HEK293 (cell line): ENCODE data around the gene KRT222.

Source experiments
- CTCF ChIP-seq: fragments of 450-650 bp; formaldehyde crosslinking; IDR thresholded peaks from 2 replicates; pipeline ENCODE4 v1.5.1; 2016; ENCODE audit warnings: missing biosample characterization, missing genetic modification characterization
- MYNN ChIP-seq: fragments of 450-650 bp; formaldehyde crosslinking; IDR thresholded peaks from 2 replicates; pipeline ENCODE4 v1.5.1; 2016; ENCODE audit warnings: missing biosample characterization, missing genetic modification characterization, borderline replicate concordance
- MZF1 ChIP-seq: fragments of 450-650 bp; formaldehyde crosslinking; IDR thresholded peaks from 2 replicates; pipeline ENCODE4 v1.5.1; 2017; ENCODE audit warnings: missing biosample characterization, missing genetic modification characterization, borderline replicate concordance
- SP3 ChIP-seq: fragments of 450-650 bp; formaldehyde crosslinking; IDR thresholded peaks from 2 replicates; pipeline ENCODE4 v1.5.1; 2016; ENCODE audit warnings: missing biosample characterization, missing genetic modification characterization
- ZBTB44 ChIP-seq: fragments of 450-650 bp; IDR thresholded peaks from 2 replicates; pipeline ENCODE4 v1.5.1; 2018; ENCODE audit warnings: missing biosample characterization, mild to moderate bottlenecking, missing genetic modification characterization
- ZNF132 ChIP-seq: fragments of 450-650 bp; formaldehyde crosslinking; IDR thresholded peaks from 2 replicates; pipeline ENCODE4 v1.5.1; 2017; ENCODE audit warnings: missing biosample characterization, missing genetic modification characterization, borderline replicate concordance
- ZNF18 ChIP-seq: fragments of 450-650 bp; formaldehyde crosslinking; IDR thresholded peaks from 2 replicates; pipeline ENCODE4 v1.5.1; 2016; ENCODE audit warnings: missing biosample characterization, missing genetic modification characterization
- ZNF248 ChIP-seq: fragments of 450-650 bp; formaldehyde crosslinking; IDR thresholded peaks from 2 replicates; pipeline ENCODE4 v1.5.1; 2017; ENCODE audit warnings: missing biosample characterization, missing genetic modification characterization
- ZNF274 ChIP-seq, 2 experiments: fragments of 200-500 bp in 1 of 2; fragments of 450-650 bp in 1 of 2; sonication (Bioruptor generic) in 1 of 2; formaldehyde crosslinking in 1 of 2; IDR thresholded peaks; 2 replicates each; pipeline versions ENCODE4 v1.5.1 to v1.6.1; 2014 to 2016; ENCODE audit warnings: borderline replicate concordance in 1 of 2, inconsistent platforms in 1 of 2, low read length in 1 of 2, missing biosample characterization in 1 of 2, missing genetic modification characterization in 1 of 2
- ZNF488 ChIP-seq: fragments of 450-650 bp; formaldehyde crosslinking; IDR thresholded peaks from 2 replicates; pipeline ENCODE4 v1.5.1; 2016; ENCODE audit warnings: missing biosample characterization, missing genetic modification characterization
- TF ChIP-seq, protein P1 (sequence below): fragments of 450-650 bp; IDR thresholded peaks from 2 replicates; pipeline ENCODE4 v1.5.1; 2018; ENCODE audit warnings: missing biosample characterization, missing genetic modification characterization

DNA sequence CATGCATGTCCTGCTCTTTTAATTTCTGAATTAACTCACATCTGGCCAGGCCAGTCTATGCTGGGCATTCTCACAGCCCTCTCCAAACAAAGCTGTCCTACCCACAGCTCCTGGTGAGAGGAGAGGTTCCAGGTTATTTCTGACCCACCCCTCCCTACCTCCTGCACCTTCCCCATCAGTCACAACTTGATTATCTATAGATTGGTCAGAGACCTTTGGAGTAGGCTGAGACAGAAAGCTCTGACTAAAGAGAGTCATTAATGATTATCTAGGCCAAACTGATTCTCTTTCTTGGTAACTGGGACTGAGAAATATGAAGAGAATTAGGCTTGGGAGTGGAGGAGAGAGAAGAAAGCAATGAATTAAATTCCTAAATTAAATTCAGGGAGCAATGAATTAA is 1.4 kb upstream of the KRT222 start:
- TF ChIP-seq ZBTB44 (tag by site-specific recombination) (no peak), ZNF18 (tag by site-specific recombination) (no peak), MZF1 (tag by site-specific recombination) (no peak), ZNF274 (IDR thresholded peaks at IDR 0.05; ENCODE audit: low read length) (no peak), ZNF274 (tag by site-specific recombination; IDR thresholded peaks at IDR 0.05; ENCODE audit: borderline replicate concordance) (no peak), CTCF (tag by site-specific recombination) (no peak), ZNF248 (tag by site-specific recombination) (no peak), ZNF488 (tag by site-specific recombination) (no peak), ZNF132 (tag by site-specific recombination) (no peak), MYNN (no peak), SP3 (tag by site-specific recombination) (no peak)
- TF ChIP-seq, protein P1, sequence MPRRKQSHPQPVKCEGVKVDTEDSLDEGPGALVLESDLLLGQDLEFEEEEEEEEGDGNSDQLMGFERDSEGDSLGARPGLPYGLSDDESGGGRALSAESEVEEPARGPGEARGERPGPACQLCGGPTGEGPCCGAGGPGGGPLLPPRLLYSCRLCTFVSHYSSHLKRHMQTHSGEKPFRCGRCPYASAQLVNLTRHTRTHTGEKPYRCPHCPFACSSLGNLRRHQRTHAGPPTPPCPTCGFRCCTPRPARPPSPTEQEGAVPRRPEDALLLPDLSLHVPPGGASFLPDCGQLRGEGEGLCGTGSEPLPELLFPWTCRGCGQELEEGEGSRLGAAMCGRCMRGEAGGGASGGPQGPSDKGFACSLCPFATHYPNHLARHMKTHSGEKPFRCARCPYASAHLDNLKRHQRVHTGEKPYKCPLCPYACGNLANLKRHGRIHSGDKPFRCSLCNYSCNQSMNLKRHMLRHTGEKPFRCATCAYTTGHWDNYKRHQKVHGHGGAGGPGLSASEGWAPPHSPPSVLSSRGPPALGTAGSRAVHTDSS (tag by site-specific recombination): no peak
